HG03354 (cell line): ENCODE data around the gene RP9.

Source experiments
- ATAC-seq: cut with Tn5 transposase; IDR thresholded peaks from one replicate; pipeline ENCODE4 v1.9.1; 2021; ENCODE audit warnings: mild to moderate bottlenecking; ENCODE audit not compliant: unreplicated experiment, poor library complexity, severe bottlenecking

The RP9 gene

GRCh38 chr7:33067921-33068320 lies 41.3 kb downstream of the RP9 start:
- no peak for ATAC-seq

GRCh38 chr7:33066771-33067170 lies 42.4 kb downstream of the RP9 start:
- ATAC-seq = no peak

GRCh38 chr7:33065981-33066380 lies 43.2 kb downstream of the RP9 start:
- no peak for ATAC-seq

GRCh38 chr7:33062782-33063443 lies 46.3 kb downstream of the RP9 start:
- peak; percentile 96 for ATAC-seq

GRCh38 chr7:33062023-33062781 lies 47.0 kb downstream of the RP9 start, which contains the start of gene NT5C3A:
NT5C3A (minus strand) TSS chr7:33062776; CDS start chr7:33062705, 71 bp downstream.
- ATAC-seq = peak; percentile 58

- ATAC-seq = no peak
These were observed 47.8 kb downstream of the RP9 start for GRCh38 chr7:33061282-33061937.

GRCh38 chr7:33059635-33060034 lies 49.6 kb downstream of the RP9 start:
- no peak for ATAC-seq

- no peak for ATAC-seq
These were observed 54.0 kb downstream of the RP9 start for GRCh38 chr7:33055158-33055557.

- peak; percentile 43 for ATAC-seq
These were observed 54.8 kb downstream of the RP9 start for GRCh38 chr7:33054261-33054964.

GRCh38 chr7:33053721-33054120 lies 55.5 kb downstream of the RP9 start:
- no peak for ATAC-seq

GRCh38 chr7:33050535-33051318 lies 58.5 kb downstream of the RP9 start:
- ATAC-seq = peak; percentile 59

- ATAC-seq = no peak
These were observed 60.5 kb downstream of the RP9 start for GRCh38 chr7:33048704-33049103.

- no peak for ATAC-seq
These were observed 60.9 kb downstream of the RP9 start for GRCh38 chr7:33048257-33048656.

GRCh38 chr7:33044986-33045385 lies 64.2 kb downstream of the RP9 start:
- ATAC-seq = no peak
